Stimulated activated CD4-positive, alpha-beta T cell treated with anti-CD3 and anti-CD28 coated beads, TNF-alpha, amount 100 ng/mL, for 4 hours (primary cell): ENCODE data around the gene BCAR1.
"Not testable (repeated sequence)": the region's sequence is repeated elsewhere in the genome, so short reads cannot be mapped to it uniquely, and the experiment has no call there.

ENCODE experiments used
- DNase-seq, 3 experiments: peaks; one replicate each; pipeline ENCODE4 v3.0.0-alpha.2; 2020; ENCODE audit warnings: low read depth in 3 of 3

BCAR1 gene

DNA sequence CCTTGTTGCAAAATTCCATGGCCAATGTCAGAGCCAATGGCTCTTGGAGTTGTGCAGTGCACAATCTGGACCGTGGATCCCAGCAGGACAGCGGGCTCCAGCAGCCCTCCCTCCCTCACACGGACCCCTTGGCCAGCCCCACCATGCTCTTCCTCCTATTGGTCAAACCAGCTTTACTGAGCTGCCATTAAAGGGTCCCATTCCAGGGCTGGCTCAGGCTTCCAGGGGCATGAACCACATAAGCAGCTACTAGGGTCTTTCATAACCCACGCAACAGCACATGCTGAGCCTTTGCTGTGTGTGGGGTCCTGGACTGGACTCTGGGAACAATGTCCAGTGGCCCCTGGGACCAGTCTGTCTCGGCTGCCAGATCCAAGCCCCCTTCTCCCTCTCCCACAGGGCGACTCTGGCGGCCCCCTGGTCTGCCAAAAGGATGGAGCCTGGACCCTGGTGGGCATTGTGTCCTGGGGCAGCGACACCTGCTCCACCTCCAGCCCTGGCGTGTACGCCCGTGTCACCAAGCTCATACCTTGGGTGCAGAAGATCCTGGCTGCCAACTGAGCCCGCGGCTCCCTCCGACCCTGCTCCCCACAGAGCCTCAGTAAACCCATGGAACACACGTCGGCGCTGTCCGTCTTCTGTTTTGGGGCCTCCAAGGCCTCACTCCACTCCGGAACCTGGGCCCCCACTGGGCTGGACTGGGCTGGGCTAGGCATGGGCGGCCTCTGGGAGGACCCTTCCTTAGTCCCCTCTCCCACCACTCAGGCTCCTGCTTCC is 26.9 kb downstream of the BCAR1 start:
- no peak for DNase-seq

- not testable (repeated sequence) for DNase-seq
Observed at GRCh38 chr16:75223129-75223528, 28.3 kb downstream of the BCAR1 start.

GRCh38 chr16:75222271-75222783 is 29.1 kb downstream of the BCAR1 start:
- no peak for DNase-seq

DNA sequence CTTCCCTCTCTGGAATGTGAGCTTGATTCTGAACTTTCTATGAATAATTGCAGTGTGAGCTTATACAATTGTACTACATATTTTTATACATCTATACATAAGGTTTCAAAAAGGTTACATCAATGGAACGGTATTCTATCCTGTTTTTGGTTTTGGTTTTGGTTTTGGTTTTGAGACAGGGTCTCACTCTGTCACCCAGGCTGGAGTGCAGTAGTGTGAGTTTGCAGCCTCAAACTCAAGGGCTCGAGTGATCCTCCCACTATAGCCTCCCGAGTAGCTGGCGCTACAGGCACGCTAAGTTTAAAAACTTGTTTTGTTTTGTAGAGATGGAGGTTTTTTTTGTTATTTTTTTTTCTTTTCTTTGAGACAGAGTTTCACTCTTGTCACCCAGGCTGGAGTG is 31.6 kb downstream of the BCAR1 start:
- DNase-seq, result no peak

- DNase-seq, result no peak
Observed at GRCh38 chr16:75219088-75219487, 32.3 kb downstream of the BCAR1 start.

- no peak for DNase-seq
Observed at GRCh38 chr16:75218256-75219076, 33.0 kb downstream of the BCAR1 start, which contains the start of gene CTRB1. Gene CTRB1 (plus strand): TSS chr16:75218988. CDS start chr16:75219008, 20 bp downstream.

DNA sequence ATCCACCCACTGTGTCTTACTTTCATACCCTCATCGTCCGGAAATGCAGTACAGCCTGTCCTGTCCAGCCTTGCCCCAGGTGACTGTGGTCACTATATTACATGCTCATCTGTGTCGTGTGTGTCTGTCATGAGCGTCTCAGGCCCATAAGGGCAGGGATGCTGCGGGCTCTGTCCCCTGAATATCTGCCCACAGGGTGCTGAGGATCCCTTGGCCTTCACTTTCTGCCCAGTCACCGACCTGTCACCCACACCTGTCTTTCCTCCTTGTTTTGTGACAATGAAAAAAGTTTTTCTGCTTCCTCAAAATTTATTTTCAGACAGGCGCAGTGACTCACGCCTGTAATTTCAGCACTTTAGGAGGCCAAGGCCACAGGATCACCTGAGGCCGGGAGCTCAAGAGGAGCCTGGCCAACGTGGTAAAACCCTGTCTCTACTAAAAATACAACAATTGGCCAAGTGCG is 34.0 kb downstream of the BCAR1 start:
- no peak for DNase-seq

DNA sequence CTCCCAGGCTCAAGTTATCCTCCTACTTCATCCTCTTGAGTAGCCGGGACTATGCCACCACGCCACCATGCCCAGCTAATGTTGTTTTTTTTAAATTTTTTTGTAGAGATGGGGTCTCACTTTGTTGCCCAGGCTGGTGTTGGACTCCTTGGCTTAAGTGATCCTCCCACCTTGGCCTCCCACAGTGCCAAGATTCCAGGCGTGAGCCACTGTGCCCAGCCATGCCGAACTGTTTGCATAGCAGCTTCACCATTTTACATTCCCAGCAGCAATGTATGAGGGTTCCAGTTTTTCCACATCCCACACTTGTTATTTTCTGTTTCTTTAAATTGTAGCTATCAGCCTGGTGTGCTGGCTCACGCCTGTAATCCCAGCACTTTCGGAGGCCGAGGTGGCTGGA is 34.8 kb downstream of the BCAR1 start:
- no peak for DNase-seq

- DNase-seq, result no peak
Observed at GRCh38 chr16:75216127-75216526, 35.3 kb downstream of the BCAR1 start.

GRCh38 chr16:75211286-75211685 is 40.1 kb downstream of the BCAR1 start:
- not testable (repeated sequence) for DNase-seq

GRCh38 chr16:75209944-75210343 is 41.5 kb downstream of the BCAR1 start:
- DNase-seq, result no peak

GRCh38 chr16:75209514-75209913 is 41.9 kb downstream of the BCAR1 start:
- DNase-seq, result not testable (repeated sequence)

DNA sequence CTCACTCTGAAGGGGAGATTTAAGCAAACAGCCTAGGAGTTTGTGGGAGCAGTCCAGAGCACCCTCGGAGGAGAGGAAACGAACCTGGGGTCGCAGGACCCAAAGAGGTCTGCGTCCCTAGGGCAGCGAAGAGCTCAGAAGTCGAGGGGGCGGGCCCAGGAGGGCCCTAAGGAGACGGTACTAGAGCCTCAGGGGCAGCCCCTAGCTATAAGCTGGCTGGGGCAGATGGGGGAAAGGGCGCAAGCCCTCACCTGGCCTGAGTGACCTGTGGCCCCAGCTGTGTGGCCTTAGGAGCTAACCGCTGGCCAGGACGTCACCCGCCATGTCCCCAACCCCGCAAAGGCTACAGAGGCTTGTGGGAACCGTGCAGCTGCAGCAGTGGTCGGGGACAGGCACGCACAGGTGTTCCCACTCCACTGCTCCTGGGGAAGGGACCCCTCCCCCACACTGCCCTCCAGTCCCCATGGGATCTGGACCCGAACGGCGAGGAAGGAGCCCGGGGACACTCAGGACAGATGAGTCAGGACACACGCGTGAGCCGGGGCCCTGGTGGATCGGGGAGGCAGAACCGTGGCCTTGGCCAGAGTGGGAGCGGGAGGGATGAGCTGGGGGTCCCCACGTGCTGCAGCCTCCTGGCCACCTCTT is 42.4 kb downstream of the BCAR1 start:
- DNase-seq, result no peak

GRCh38 chr16:75208242-75208825 is 43.1 kb downstream of the BCAR1 start:
- DNase-seq, result no peak

GRCh38 chr16:75207831-75208230 is 43.6 kb downstream of the BCAR1 start:
- DNase-seq, result no peak

DNA sequence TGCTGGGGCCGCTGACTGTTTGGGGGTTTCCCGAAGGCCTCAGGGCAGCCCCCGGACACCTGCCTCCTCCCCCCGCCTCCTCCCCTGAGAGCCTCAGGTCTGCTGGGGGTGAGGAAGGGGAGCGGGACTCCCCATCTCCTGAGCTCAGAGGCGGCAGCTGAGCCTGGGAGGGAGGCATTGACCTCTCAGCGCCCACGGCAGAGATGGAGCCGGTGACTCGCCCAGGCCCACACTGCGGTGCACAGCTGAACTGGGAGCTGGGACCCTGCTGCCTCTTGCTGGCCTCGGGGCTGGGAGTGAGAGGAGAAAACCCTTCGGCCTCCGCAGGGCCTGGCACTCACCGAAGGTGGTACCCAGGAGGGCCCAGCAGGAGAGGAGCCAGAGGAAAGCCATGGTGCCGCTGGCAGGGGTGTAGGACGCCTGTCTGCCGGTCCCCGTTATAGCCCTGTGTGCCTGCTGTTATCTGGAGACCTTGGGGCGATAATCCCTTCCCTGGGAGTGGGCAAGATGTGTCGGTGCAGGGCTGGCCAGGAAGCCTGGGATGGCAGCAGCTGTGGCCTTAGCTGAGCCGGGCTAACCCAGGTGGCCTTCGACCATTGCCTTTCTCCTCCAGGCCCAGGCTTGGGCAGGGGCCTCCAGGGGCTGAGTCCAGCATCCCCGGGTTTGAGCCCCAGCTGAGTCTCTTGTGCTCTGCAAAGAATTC is 44.5 kb downstream of the BCAR1 start, which contains the start of gene CTRB2:
CTRB2 (minus strand) TSS at position 413 of the 703 bp plus-strand sequence; CDS start at position 393, 20 bp downstream.
- no peak for DNase-seq

DNA sequence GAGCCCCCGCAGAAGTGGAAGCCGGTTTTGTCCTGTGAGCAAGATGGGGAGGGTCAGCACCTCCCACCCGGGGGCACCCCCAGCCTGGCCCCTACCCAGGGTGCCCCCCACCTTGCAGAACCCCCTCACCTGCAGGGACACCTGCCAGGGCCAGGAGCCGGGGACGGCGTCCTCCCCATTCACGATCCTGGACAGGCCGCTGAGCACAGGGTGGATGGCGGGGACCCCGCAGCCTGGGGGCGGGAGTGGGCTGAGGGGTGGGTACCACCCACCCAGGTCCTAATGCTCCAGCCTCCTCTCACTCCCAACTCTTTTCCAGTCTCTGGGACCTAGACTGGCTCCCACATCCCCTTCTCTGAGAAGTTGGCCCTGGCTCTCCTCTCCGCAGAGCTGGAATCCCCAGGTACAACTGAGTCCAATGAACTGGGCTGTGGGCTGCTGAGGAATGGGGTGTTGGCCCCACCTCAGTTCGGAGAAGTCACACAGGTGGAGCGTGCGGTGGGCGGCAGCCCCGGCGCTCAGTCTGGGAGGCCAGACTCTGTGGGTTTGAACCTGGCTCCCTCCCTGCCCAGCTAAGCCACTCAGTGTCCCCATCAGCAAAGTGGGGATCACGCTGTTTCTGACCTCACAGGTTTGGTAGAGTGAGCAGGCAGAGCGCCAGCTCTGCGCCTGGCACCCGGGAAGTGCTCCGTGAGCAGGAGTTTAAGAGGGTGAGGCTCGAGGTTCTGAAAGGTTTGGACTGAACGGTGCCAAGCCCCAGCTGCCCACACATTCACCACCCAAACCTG is 45.3 kb downstream of the BCAR1 start:
- DNase-seq, result not testable (repeated sequence)

DNA sequence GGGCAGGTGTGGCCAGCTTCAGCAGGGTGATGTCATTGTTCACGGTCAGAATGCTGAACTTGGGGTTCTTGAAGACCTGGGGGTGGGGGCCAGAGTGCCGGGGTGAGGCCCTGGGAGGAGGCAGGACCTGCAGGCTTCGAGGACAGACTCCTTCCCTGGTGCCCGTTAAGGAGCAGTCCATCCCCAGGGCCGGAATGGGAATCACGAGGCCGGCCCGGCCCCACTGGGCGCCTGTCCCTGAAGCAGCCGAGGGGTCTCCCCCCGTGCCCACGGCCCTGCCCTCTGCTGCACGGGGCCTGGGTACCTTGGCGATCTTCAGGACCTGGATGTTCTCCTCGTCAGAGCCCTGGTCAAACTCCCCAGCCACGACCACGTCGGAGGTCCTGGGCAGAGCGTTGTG is 46.0 kb downstream of the BCAR1 start:
- DNase-seq, result not testable (repeated sequence)

DNA sequence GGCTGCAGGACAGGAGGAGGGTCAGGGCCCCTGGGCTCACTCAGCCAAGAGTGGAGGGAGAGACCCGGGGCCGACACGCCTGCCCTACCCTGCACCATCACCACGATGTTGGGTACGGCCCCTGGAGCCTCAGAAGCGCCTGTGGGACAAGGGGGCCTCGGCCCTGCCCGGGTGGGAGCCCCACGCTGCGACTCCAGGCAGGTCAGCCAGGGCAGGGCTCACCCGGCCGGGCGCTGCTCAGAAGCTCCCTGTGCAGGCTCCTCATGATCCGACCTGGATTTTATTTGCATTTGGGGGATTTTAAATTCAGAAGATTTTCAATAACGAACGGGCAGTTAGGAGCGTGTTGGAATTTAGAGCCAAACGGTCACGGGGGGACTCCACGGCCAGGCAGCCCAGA is 46.5 kb downstream of the BCAR1 start:
- DNase-seq, result not testable (repeated sequence)

GRCh38 chr16:75204410-75204758 is 47.0 kb downstream of the BCAR1 start:
- no peak for DNase-seq
